ENCODE data around the gene TM9SF1.
A peak's percentile ranks its signal among the peaks of the same experiment; 100 is the strongest.

Gene TM9SF1

GRCh38 chr14:24147761-24148428 is 47.3 kb downstream of the TM9SF1 start:
- DNase-seq, result no peak

- DNase-seq, result peak; percentile 99
These were observed 48.1 kb downstream of the TM9SF1 start, which contains the start of gene RNF31 for GRCh38 chr14:24146978-24147760. TSS of gene RNF31 (plus strand) at chr14:24147498. CDS start at chr14:24147699, 201 bp downstream.

GRCh38 chr14:24146453-24146977 is 48.7 kb downstream of the TM9SF1 start, which contains the start of gene PSME2:
TSS of gene PSME2 (minus strand) at chr14:24146610. CDS start at chr14:24146581, 29 bp downstream.
- DNase-seq, result peak; percentile 88 to 96

DNA sequence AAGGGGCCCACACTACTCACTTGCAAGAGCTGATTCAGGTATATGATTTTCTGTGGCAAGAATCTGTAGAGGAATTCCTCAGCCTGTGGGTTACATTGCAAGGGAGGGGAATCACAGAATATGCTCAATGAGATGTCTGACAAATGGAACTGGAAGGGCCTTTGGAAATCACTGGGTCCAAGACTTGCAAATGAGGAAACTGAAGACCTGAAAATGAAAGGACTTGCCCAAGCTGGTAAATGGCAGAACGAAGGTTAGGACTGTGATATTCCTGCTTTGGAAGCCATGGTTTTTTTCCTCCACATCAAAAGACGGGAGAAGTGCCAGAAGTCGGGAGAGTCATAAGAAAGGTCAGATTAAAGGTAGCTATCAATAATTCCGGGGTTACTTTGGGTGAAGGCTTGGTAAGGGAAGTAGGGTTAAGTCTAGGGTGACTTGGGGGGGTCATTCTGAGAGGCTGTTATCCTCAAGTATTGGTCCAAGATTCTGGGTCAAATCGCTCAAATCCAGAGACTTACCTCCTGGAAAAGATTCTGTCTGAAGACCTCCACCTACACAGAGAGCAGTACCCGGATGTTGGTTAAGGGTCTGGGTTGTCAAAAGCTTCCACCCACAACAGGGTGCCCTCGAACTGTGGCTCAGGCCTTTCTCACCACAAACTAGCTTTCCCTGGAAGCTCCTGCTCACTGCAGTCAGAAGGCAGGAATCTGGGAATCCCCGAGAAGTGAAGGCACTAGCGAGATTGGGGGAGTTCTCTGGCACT is 49.4 kb downstream of the TM9SF1 start:
- DNase-seq, result peak; percentile 24 to 39

- no peak for DNase-seq
These were observed 50.0 kb downstream of the TM9SF1 start for GRCh38 chr14:24145219-24145618.

DNA sequence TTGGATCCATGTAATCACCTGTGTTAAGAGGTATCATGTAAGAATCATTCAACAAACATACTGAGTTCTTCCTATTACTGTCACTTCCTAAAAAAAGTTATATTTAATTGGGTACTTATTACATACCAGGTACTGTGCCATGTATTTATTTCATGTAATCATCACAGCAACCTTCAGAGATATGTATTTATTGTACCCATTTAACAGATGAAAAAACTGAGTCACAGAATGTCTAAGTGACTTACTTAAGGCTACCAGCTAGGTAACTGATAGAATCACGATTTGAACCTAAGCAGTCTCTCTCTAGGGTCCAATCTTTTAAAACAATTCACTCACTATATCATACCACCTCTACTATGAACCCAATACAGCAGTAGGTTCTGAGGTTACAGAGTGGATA is 50.8 kb downstream of the TM9SF1 start:
- DNase-seq, result no peak

DNA sequence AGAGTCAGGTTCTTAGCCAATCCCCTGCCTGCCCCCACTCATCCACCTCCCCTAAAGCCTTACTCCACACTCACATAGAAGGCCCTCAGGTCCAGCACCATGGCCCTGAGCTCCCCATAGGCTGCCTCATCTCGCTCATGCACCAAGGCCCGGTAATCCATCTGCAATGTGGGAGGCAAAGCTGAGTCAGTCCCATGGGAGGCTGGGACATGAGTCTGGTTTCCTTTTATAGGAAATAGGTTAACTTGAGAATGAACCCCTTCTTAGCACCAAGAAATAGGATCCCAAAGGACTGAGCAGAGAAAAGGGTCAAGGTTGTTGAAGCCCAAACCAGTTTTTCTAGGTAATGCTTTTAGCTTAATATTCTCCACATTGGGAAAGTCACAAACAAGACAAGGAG is 51.7 kb downstream of the TM9SF1 start:
- peak in 1 of 2 donors; percentile 24 for DNase-seq

DNA sequence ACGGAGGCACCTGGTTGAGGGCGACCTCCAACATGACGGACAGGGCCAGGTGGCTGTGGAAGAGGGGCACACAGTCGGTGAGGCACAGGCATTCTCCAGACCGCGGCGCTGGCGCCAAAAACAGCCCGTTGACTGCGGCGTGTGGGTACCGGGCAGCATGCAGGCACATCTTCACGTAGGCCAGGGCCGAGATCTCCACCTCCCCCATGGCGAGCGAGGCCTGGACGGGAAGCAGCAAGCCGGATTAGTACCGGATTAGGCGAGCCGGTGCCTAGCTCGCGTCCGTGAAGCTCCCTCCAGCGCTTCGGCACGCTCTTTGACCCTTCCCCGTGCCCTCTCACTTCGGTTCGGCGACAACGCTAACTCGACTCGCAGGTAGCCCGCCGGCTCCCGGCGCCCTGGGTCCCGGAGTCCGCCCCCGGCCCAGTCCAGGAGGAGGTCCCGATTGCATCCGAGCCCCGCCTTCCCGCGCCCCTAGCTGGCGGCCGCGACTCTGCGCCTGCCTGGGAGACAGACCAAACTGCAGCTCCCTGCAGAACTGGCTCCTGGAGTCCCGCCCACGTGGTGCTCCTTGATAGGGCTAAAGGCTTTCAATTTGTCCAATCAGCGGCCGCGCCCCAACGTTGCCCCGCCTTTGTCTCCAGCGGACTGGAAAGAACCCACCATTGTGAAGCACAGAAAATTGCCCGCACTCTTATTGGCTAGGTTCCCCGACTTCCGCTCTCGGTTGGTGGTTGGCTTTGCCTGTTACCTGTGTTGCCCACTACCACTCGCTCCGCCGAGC is 54.0 kb downstream of the TM9SF1 start, which contains the start of gene EMC9:
EMC9 (minus strand) TSS at position 495 of the 784 bp plus-strand sequence; CDS start at position 208, 287 bp downstream.
- DNase-seq, result peak; percentile 100

DNA sequence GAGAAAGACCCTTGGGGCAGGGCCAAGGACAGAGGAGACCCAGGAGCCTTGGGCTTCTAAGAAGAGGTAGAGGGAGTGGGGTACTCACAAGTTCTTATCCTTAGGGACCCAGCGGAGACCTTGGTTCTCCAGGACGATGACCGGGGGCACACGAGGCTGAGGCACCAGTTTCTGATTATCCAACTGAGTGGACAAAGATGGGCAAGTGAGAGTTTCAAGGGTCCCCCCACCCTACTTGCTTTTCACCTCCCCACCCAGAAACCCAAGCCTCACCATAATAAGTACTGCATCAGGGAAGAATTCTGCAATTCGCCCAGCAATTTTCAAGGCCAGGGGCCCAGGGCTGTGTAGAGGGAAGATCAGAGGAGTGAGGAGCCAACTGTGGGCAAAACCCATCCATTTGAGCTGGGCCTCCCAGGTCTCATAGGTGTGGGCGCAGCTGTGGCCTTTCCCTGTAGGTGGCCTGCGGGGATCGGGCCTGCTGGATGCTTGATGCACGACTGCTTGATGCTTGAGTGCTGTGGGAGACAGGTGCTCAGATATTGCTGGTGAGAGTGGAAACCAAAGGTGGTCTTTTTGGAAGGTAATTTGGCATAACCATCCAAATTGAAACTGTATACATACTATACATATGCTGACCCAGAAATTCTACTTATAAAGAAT is 55.8 kb downstream of the TM9SF1 start:
- DNase-seq, result no peak

Measured in inflammatory macrophage (primary cell).